GM12872 (cell line): ENCODE data around the gene S100PBP.

Experiments
- CTCF ChIP-seq: IDR thresholded peaks from 3 replicates; pipeline ENCODE4 v1.5.1; 2011; ENCODE audit warnings: low read depth, mild to moderate bottlenecking, low read length, moderate library complexity; ENCODE audit not compliant: insufficient read depth

The S100PBP gene

GRCh38 chr1:32894681-32895080 is 77.2 kb downstream of the S100PBP start:
- no peak for TF ChIP-seq CTCF

GRCh38 chr1:32895325-32896215 is 78.1 kb downstream of the S100PBP start:
- no peak for TF ChIP-seq CTCF

- TF ChIP-seq CTCF: no peak
These were observed 79.0 kb downstream of the S100PBP start for GRCh38 chr1:32896451-32896850.

- no peak for TF ChIP-seq CTCF
These were observed 79.9 kb downstream of the S100PBP start for GRCh38 chr1:32897082-32898049.

- no peak for TF ChIP-seq CTCF
These were observed 80.6 kb downstream of the S100PBP start for GRCh38 chr1:32898056-32898455.

- no peak for TF ChIP-seq CTCF
These were observed 81.5 kb downstream of the S100PBP start for GRCh38 chr1:32898958-32899357.
